ENCODE data around the gene CFH. TPM values are rescaled to one million over a fixed set of nuclear protein-coding genes. Genes with fewer than 3 reads are reported as not detected.
"Not testable (repeated sequence)": the region's sequence is repeated elsewhere in the genome, so short reads cannot be mapped to it uniquely, and the experiment has no call there.

CFH gene
- polyA plus RNA-seq, 1 donor from 2014 or later, result not detected

- no peak overlapping the region for H3K27ac ChIP-seq (ENCODE audit: low read length)
Observed at GRCh38 chr1:196637606-196638005, 14.2 kb upstream of the CFH start.

DNA sequence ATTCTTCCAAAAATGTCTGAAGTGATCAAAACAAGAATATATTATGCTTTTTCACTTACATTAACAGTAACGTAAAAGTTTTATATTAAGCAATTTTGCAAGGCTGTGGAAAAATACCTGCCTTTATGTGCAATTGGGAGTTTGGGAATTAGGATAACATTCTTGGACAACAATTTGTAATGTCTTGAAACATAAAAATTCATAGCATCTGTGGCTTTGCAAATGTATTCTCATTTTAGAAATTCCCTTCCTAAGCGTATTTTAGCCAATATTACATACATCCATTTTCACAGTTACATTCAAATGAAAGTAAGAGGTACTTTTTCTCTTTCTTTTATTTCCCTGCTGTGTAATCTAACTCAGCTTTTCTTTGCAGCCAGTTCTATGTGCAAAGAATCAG is 13.4 kb upstream of the CFH start:
- H3K27me3 ChIP-seq (ENCODE audit: insufficient read depth, low read depth, low read length), result no peaks in the 10 kb centered on the region
- H3K27ac ChIP-seq (ENCODE audit: low read length), result no peak overlapping the region
- H3F3A ChIP-seq (ENCODE audit: insufficient read depth, low read length, poor library complexity, severe bottlenecking), result no peaks in the 10 kb centered on the region
- no peaks in the 10 kb centered on the region for H4K20me1 ChIP-seq (ENCODE audit: insufficient read depth)
- H3K79me2 ChIP-seq (replicated peaks; ENCODE audit: insufficient read depth, low read length), result no peaks in the 10 kb centered on the region
- no peak overlapping the region for H3K4me2 ChIP-seq (ENCODE audit: low read length)
- no peaks in the 10 kb centered on the region for H3K9me3 ChIP-seq (ENCODE audit: low read length)
- H3K36me3 ChIP-seq (ENCODE audit: insufficient read depth, low read length), result no peaks in the 10 kb centered on the region
- no peaks in the 10 kb centered on the region for H3K9me2 ChIP-seq (ENCODE audit: insufficient read depth, low read length)
- no peak overlapping the region for H2AFZ ChIP-seq (ENCODE audit: low read depth, low read length)
- TF ChIP-seq RAD21 (conservative IDR thresholded peaks at IDR 0.05) (no peak), MXI1 (conservative IDR thresholded peaks at IDR 0.05; ENCODE audit: poor library complexity, severe bottlenecking) (no peak)
- no peak overlapping the region for H3K9ac ChIP-seq (ENCODE audit: low read length)
- no peak overlapping the region for H3K4me3 ChIP-seq (ENCODE audit: low read length)

More at GRCh38 chr1:196637606-196638005, 14.2 kb upstream of the CFH start:
- Histone ChIP-seq H3K9me3 (ENCODE audit: low read length) (no peaks in the 10 kb centered on the region), H3K4me3 (ENCODE audit: low read length) (no peak overlapping the region), H2AFZ (ENCODE audit: low read depth, low read length) (no peak overlapping the region), H3K4me2 (ENCODE audit: low read length) (no peak overlapping the region), H3K9ac (ENCODE audit: low read length) (no peak overlapping the region), H3K36me3 (ENCODE audit: insufficient read depth, low read length) (no peaks in the 10 kb centered on the region), H3K27me3 (ENCODE audit: insufficient read depth, low read depth, low read length) (no peaks in the 10 kb centered on the region), H3F3A (ENCODE audit: insufficient read depth, low read length, poor library complexity, severe bottlenecking) (no peaks in the 10 kb centered on the region), H3K9me2 (ENCODE audit: insufficient read depth, low read length) (no peaks in the 10 kb centered on the region), H3K79me2 (replicated peaks; ENCODE audit: insufficient read depth, low read length) (no peaks in the 10 kb centered on the region), H4K20me1 (ENCODE audit: insufficient read depth) (no peaks in the 10 kb centered on the region)
- no peak for TF ChIP-seq SMC3 (conservative IDR thresholded peaks at IDR 0.05; ENCODE audit: poor library complexity)
- TF ChIP-seq EZH2 (IDR thresholded peaks at IDR 0.05; ENCODE audit: borderline replicate concordance, insufficient read depth, low read length, poor library complexity, severe bottlenecking), result no peak
- TF ChIP-seq CTCF (IDR thresholded peaks at IDR 0.05; ENCODE audit: poor library complexity, severe bottlenecking), result no peak
- no peak for TF ChIP-seq EP300 (conservative IDR thresholded peaks at IDR 0.05; ENCODE audit: poor library complexity, severe bottlenecking)
- no peak for TF ChIP-seq RAD21 (conservative IDR thresholded peaks at IDR 0.05)
- TF ChIP-seq TAF1 (IDR thresholded peaks at IDR 0.05; ENCODE audit: low read depth), result no peak
- TF ChIP-seq POLR2AphosphoS5 (IDR thresholded peaks at IDR 0.05), result no peak
- no peak for TF ChIP-seq MXI1 (conservative IDR thresholded peaks at IDR 0.05; ENCODE audit: poor library complexity, severe bottlenecking)
- no peak for TF ChIP-seq REST (IDR thresholded peaks at IDR 0.05; ENCODE audit: borderline replicate concordance)

DNA sequence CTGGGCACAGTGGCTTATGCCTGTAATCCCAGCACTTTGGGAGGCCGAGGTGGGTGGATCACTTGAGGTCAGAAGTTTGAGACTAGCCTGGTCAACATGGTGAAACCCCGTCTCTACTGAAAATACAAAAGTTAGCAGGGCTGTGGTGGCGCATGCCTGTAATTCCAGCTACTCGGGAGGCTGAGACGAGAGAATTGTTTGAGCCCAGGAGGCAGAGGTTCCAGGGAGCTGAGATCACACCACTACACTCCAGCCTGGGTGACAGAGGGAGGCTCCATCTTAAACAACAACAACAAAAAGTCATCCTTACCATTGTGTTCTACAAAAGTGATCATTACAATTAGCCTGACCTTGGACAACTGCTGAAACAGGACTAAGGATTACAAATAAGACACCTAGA is 12.6 kb upstream of the CFH start:
- H3K9me2 ChIP-seq (ENCODE audit: insufficient read depth, low read length); H4K20me1 ChIP-seq (ENCODE audit: insufficient read depth); H3K36me3 ChIP-seq (ENCODE audit: insufficient read depth, low read length); H3K79me2 ChIP-seq (replicated peaks; ENCODE audit: insufficient read depth, low read length); H3K9me3 ChIP-seq (ENCODE audit: low read length); H3F3A ChIP-seq (ENCODE audit: insufficient read depth, low read length, poor library complexity, severe bottlenecking); H3K4me3 ChIP-seq (ENCODE audit: low read length); H2AFZ ChIP-seq (ENCODE audit: low read depth, low read length); H3K27ac ChIP-seq (ENCODE audit: low read length); H3K4me2 ChIP-seq (ENCODE audit: low read length); H3K27me3 ChIP-seq (ENCODE audit: insufficient read depth, low read depth, low read length); H3K9ac ChIP-seq (ENCODE audit: low read length): not testable (repeated sequence)

Measured in neural cell (in vitro differentiated cells).